GM23338 (cell line): Measurements from ENCODE around the gene PRR12. TPM values are rescaled to one million over a fixed set of nuclear protein-coding genes. Genes with fewer than 3 reads are reported as not detected.

Source experiments
- ATAC-seq: fragments of 200-7000 bp; cut with Tn5 transposase; 3 replicates; pipeline ENCODE4 v1.9.1; 2020
- DNase-seq: peaks from one replicate; pipeline ENCODE4 v3.0.0-alpha.2; 2015; ENCODE audit warnings: low spot score
- H2AFZ ChIP-seq: fragments of 200-600 bp; sonication (generic); 2 replicates; pipeline ENCODE4 v1.8.0; 2016; ENCODE audit warnings: antibody characterized with exemption, mild to moderate bottlenecking, moderate library complexity
- H3F3A ChIP-seq: fragments of 200-600 bp; sonication (generic); replicated peaks from 2 replicates; pipeline ENCODE4 v1.8.0; 2017; ENCODE audit warnings: antibody characterized with exemption, mixed run types, low read depth
- H3K27ac ChIP-seq: fragments of 200-600 bp; sonication (generic); 2 replicates; pipeline ENCODE4 v1.6.1; 2016; ENCODE audit warnings: low read depth
- H3K27me3 ChIP-seq: fragments of 200-600 bp; sonication (generic); 2 replicates; pipeline ENCODE4 v1.8.0; 2016; ENCODE audit warnings: mild to moderate bottlenecking, mixed run types, moderate library complexity; ENCODE audit not compliant: insufficient read depth
- H3K36me3 ChIP-seq: fragments of 200-600 bp; sonication (generic); 2 replicates; pipeline ENCODE4 v1.8.0; 2016; ENCODE audit warnings: mild to moderate bottlenecking; ENCODE audit not compliant: insufficient read depth
- H3K4me1 ChIP-seq: fragments of 200-600 bp; sonication (generic); 2 replicates; pipeline ENCODE4 v1.8.0; 2016; ENCODE audit warnings: mild to moderate bottlenecking, moderate library complexity; ENCODE audit not compliant: insufficient read depth
- H3K4me2 ChIP-seq: fragments of 200-600 bp; sonication (generic); 2 replicates; pipeline ENCODE4 v1.7.1; 2017; ENCODE audit warnings: mixed run types
- H3K4me3 ChIP-seq: fragments of 200-600 bp; sonication (generic); 2 replicates; pipeline ENCODE4 v1.6.1; 2016; ENCODE audit warnings: mixed run types
- H3K79me2 ChIP-seq: fragments of 200-600 bp; sonication (generic); replicated peaks from 2 replicates; pipeline ENCODE4 v1.8.0; 2017; ENCODE audit warnings: mild to moderate bottlenecking; ENCODE audit not compliant: insufficient read depth
- H3K9me2 ChIP-seq: fragments of 200-600 bp; sonication (generic); 2 replicates; pipeline ENCODE4 v1.8.0; 2017; ENCODE audit not compliant: insufficient read depth
- H4K20me1 ChIP-seq: fragments of 200-600 bp; sonication (generic); replicated peaks from 2 replicates; pipeline ENCODE4 v1.8.0; 2017; ENCODE audit warnings: mild to moderate bottlenecking; ENCODE audit not compliant: insufficient read depth
- H3K27ac Mint-ChIP-seq: 2 replicates; pipeline ENCODE4 v1.8.0; 2020; ENCODE audit warnings: inconsistent platforms, mild to moderate bottlenecking, moderate library complexity, mixed read lengths
- H3K27me3 Mint-ChIP-seq: 3 replicates; pipeline ENCODE4 v1.8.0; 2022; ENCODE audit warnings: low read depth, mild to moderate bottlenecking, moderate library complexity, mixed read lengths, inconsistent platforms; ENCODE audit not compliant: insufficient read depth, poor library complexity
- H3K36me3 Mint-ChIP-seq: 3 replicates; pipeline ENCODE4 v1.8.0; 2021; ENCODE audit warnings: low read depth, mild to moderate bottlenecking, inconsistent platforms, moderate library complexity, mixed read lengths
- H3K4me1 Mint-ChIP-seq: 3 replicates; pipeline ENCODE4 v1.8.0; 2020; ENCODE audit warnings: mild to moderate bottlenecking, inconsistent platforms, mixed read lengths
- H3K4me3 Mint-ChIP-seq: 3 replicates; pipeline ENCODE4 v1.8.0; 2021; ENCODE audit warnings: moderate library complexity, mild to moderate bottlenecking, inconsistent platforms, mixed read lengths
- H3K9me3 Mint-ChIP-seq: 3 replicates; pipeline ENCODE4 v1.8.0; 2020; ENCODE audit warnings: moderate library complexity, mild to moderate bottlenecking, inconsistent platforms, mixed read lengths
- CREB1 ChIP-seq: fragments of 250-450 bp; sonication (Bioruptor Pico); IDR thresholded peaks from 2 replicates; pipeline ENCODE4 v1.5.0; 2020; ENCODE audit warnings: low read depth, mild to moderate bottlenecking, moderate library complexity
- EZH2 ChIP-seq: fragments of 200-600 bp; sonication (generic); IDR thresholded peaks from one replicate; pipeline ENCODE4 v1.8.0; 2017; ENCODE audit warnings: antibody characterized with exemption, mild to moderate bottlenecking, low read depth; ENCODE audit not compliant: unreplicated experiment
- EZH2phosphoT487 ChIP-seq: fragments of 200-600 bp; sonication (generic); IDR thresholded peaks from one replicate; pipeline ENCODE4 v1.8.1; 2018; ENCODE audit warnings: antibody characterized with exemption; ENCODE audit not compliant: unreplicated experiment
- JUNB ChIP-seq: IDR thresholded peaks from one replicate; pipeline ENCODE4 v1.6.1; 2016; ENCODE audit warnings: antibody characterized with exemption; ENCODE audit not compliant: unreplicated experiment
- NANOG ChIP-seq: IDR thresholded peaks from 2 replicates; pipeline ENCODE4 v1.6.1; 2016; ENCODE audit warnings: antibody characterized with exemption, borderline replicate concordance
- POLR2AphosphoS5 ChIP-seq: IDR thresholded peaks from 2 replicates; pipeline ENCODE4 v1.6.1; 2016; ENCODE audit warnings: antibody characterized with exemption, low read depth
- STAT1 ChIP-seq: IDR thresholded peaks from one replicate; pipeline ENCODE4 v1.6.1; 2016; ENCODE audit warnings: antibody characterized with exemption; ENCODE audit not compliant: unreplicated experiment
- ZNF114 ChIP-seq: fragments of 250-450 bp; sonication (Bioruptor Pico); IDR thresholded peaks from 2 replicates; pipeline ENCODE4 v1.5.0; 2020; ENCODE audit warnings: mild to moderate bottlenecking, moderate library complexity
- ZNF331 ChIP-seq: fragments of 250-450 bp; sonication (Bioruptor Pico); IDR thresholded peaks from 2 replicates; pipeline ENCODE4 v1.5.0; 2020; ENCODE audit warnings: low read depth, mild to moderate bottlenecking, moderate library complexity
- ZNF462 ChIP-seq: fragments of 250-450 bp; sonication (Bioruptor Pico); IDR thresholded peaks from 2 replicates; pipeline ENCODE4 v1.5.0; 2020; ENCODE audit warnings: mild to moderate bottlenecking, moderate library complexity
- polyA plus RNA-seq: library from polyadenylated mRNA; unstranded; fragments of >200 nt; fragmentation: Nextera tagmentation; extraction: Ambion mirVana; gene quantifications from 2 replicates; pipeline ENCODE4 v1.2.1, GENCODE V29; 2016
- total RNA-seq: library from RNA; depleted of rRNA; stranded (reverse); fragments of >200 nt; shearing (Covaris generic); gene quantifications from 2 replicates; pipeline ENCODE4 v1.2.3, GENCODE V29; 2014
- TF ChIP-seq, protein P1 (sequence below): IDR thresholded peaks from one replicate; pipeline ENCODE4 v1.6.1; 2018; ENCODE audit warnings: antibody characterized with exemption; ENCODE audit not compliant: unreplicated experiment
- TF ChIP-seq, protein P2 (sequence below): IDR thresholded peaks from 2 replicates; pipeline ENCODE4 v1.6.1; 2016; ENCODE audit warnings: antibody characterized with exemption
- TF ChIP-seq, protein P3 (sequence below), 2 experiments: fragments of 200-600 bp in 1 of 2; sonication (generic) in 1 of 2; conservative IDR thresholded peaks; 2 replicates each; pipeline versions ENCODE4 v1.5.1 to v1.6.1; 2016 to 2017; ENCODE audit warnings: antibody characterized with exemption in 2 of 2, low read depth in 2 of 2, mild to moderate bottlenecking in 2 of 2, moderate library complexity in 1 of 2

The PRR12 gene
- total and polyA plus RNA-seq, 2 experiments from 2014 or later, result 8.6 to 41.6 TPM

GRCh38 chr19:49616532-49616931 lies 25.6 kb downstream of the PRR12 start:
- Mint-ChIP-seq H3K27ac (no peak overlapping the region), H3K36me3 (peaks cover 77% of the 10 kb centered on the region), H3K4me1 (no peaks in the 10 kb centered on the region), H3K4me3 (no peak overlapping the region), H3K27me3 (peaks cover 10% of the 10 kb centered on the region), H3K9me3 (no peaks in the 10 kb centered on the region)
- TF ChIP-seq, protein P1, sequence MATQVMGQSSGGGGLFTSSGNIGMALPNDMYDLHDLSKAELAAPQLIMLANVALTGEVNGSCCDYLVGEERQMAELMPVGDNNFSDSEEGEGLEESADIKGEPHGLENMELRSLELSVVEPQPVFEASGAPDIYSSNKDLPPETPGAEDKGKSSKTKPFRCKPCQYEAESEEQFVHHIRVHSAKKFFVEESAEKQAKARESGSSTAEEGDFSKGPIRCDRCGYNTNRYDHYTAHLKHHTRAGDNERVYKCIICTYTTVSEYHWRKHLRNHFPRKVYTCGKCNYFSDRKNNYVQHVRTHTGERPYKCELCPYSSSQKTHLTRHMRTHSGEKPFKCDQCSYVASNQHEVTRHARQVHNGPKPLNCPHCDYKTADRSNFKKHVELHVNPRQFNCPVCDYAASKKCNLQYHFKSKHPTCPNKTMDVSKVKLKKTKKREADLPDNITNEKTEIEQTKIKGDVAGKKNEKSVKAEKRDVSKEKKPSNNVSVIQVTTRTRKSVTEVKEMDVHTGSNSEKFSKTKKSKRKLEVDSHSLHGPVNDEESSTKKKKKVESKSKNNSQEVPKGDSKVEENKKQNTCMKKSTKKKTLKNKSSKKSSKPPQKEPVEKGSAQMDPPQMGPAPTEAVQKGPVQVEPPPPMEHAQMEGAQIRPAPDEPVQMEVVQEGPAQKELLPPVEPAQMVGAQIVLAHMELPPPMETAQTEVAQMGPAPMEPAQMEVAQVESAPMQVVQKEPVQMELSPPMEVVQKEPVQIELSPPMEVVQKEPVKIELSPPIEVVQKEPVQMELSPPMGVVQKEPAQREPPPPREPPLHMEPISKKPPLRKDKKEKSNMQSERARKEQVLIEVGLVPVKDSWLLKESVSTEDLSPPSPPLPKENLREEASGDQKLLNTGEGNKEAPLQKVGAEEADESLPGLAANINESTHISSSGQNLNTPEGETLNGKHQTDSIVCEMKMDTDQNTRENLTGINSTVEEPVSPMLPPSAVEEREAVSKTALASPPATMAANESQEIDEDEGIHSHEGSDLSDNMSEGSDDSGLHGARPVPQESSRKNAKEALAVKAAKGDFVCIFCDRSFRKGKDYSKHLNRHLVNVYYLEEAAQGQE, result no peak
- TF ChIP-seq ZNF331 (no peak), EZH2 (no peak), JUNB (no peak), STAT1 (no peak), NANOG (no peak), EZH2phosphoT487 (no peak), ZNF114 (CRISPR knock-in tag) (no peak), POLR2AphosphoS5 (no peak), ZNF462 (CRISPR knock-in tag) (no peak), CREB1 (CRISPR knock-in tag) (no peak)
- TF ChIP-seq, protein P2, sequence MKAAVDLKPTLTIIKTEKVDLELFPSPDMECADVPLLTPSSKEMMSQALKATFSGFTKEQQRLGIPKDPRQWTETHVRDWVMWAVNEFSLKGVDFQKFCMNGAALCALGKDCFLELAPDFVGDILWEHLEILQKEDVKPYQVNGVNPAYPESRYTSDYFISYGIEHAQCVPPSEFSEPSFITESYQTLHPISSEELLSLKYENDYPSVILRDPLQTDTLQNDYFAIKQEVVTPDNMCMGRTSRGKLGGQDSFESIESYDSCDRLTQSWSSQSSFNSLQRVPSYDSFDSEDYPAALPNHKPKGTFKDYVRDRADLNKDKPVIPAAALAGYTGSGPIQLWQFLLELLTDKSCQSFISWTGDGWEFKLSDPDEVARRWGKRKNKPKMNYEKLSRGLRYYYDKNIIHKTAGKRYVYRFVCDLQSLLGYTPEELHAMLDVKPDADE, result no peak
- TF ChIP-seq, protein P3, sequence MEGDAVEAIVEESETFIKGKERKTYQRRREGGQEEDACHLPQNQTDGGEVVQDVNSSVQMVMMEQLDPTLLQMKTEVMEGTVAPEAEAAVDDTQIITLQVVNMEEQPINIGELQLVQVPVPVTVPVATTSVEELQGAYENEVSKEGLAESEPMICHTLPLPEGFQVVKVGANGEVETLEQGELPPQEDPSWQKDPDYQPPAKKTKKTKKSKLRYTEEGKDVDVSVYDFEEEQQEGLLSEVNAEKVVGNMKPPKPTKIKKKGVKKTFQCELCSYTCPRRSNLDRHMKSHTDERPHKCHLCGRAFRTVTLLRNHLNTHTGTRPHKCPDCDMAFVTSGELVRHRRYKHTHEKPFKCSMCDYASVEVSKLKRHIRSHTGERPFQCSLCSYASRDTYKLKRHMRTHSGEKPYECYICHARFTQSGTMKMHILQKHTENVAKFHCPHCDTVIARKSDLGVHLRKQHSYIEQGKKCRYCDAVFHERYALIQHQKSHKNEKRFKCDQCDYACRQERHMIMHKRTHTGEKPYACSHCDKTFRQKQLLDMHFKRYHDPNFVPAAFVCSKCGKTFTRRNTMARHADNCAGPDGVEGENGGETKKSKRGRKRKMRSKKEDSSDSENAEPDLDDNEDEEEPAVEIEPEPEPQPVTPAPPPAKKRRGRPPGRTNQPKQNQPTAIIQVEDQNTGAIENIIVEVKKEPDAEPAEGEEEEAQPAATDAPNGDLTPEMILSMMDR (conservative IDR thresholded peaks at IDR 0.05; ENCODE audit: low read depth in 2 of 2), result no peak
- no peak overlapping the region for H3K4me2 ChIP-seq
- H3K4me1 ChIP-seq, result no peaks in the 10 kb centered on the region; the same call in 1 of the 2 replicates
- H3K27me3 ChIP-seq, result no peaks in the 10 kb centered on the region
- no peaks in the 10 kb centered on the region for H3K9me2 ChIP-seq
- no peak overlapping the region for H3K4me3 ChIP-seq
- peaks cover 22% of the 10 kb centered on the region for H3K36me3 ChIP-seq
- peaks cover 29% of the 10 kb centered on the region for H3K79me2 ChIP-seq
- no peak overlapping the region for H3K27ac ChIP-seq
- no peak overlapping the region for H2AFZ ChIP-seq
- DNase-seq (no peak), ATAC-seq (no peak)
- peaks cover 53% of the 10 kb centered on the region for H4K20me1 ChIP-seq
- H3F3A ChIP-seq, result peaks cover 12% of the 10 kb centered on the region; the same call in 1 of the 2 replicates
